Esophagus muscularis mucosa (tissue), 4 donors: ENCODE results near the gene SIRPA. TPM values are rescaled to one million over a fixed set of nuclear protein-coding genes. Genes with fewer than 3 reads are reported as not detected.

Experiments
- DNase-seq: peaks from one replicate; pipeline ENCODE4 v3.0.0-alpha.2; 2017; ENCODE audit errors: extremely low spot score
- H3K27ac ChIP-seq, 4 donors: fragments of 200-600 bp; sonication (generic); replicated peaks in 1 of 4; 1 replicate in 3 of 4; 2 replicates in 1 of 4; pipeline ENCODE4 v1.5.1; 2016 to 2019; ENCODE audit warnings: mild to moderate bottlenecking in 1 of 4
- H3K27me3 ChIP-seq, 4 donors: fragments of 200-600 bp; sonication (generic); one replicate each; pipeline versions ENCODE4 v1.5.1 to v1.6.0; 2016 to 2019
- H3K36me3 ChIP-seq, 4 donors: fragments of 200-600 bp; sonication (generic); one replicate each; pipeline ENCODE4 v1.5.1; 2016 to 2019
- H3K4me1 ChIP-seq, 4 donors: fragments of 200-600 bp; sonication (generic); one replicate each; pipeline ENCODE4 v1.5.1; 2016 to 2019
- H3K4me3 ChIP-seq, 4 donors: fragments of 200-600 bp; sonication (generic); 1 replicate in 2 of 4; 2 replicates in 2 of 4; pipeline ENCODE4 v1.5.1; 2016 to 2019; ENCODE audit warnings: mild to moderate bottlenecking in 4 of 4, moderate library complexity in 1 of 4
- H3K9me3 ChIP-seq, 4 donors: fragments of 200-600 bp; sonication (generic); 1 replicate in 3 of 4; 2 replicates in 1 of 4; pipeline ENCODE4 v1.5.1; 2016 to 2019
- CTCF ChIP-seq, 3 experiments: fragments of 200-600 bp in 2 of 3; fragments of 450-650 bp in 1 of 3; sonication (generic) in 2 of 3; IDR thresholded peaks; one replicate each; pipeline ENCODE4 v1.5.1; 2017 to 2019; ENCODE audit warnings: antibody characterized with exemption in 3 of 3, mild to moderate bottlenecking in 2 of 3, moderate library complexity in 1 of 3
- EP300 ChIP-seq: sonication (generic); formaldehyde crosslinking; IDR thresholded peaks from one replicate; pipeline ENCODE4 v1.6.1; 2017; ENCODE audit warnings: antibody characterized with exemption
- POLR2A ChIP-seq: fragments of 450-650 bp; IDR thresholded peaks from one replicate; pipeline ENCODE4 v1.6.1; 2017; ENCODE audit warnings: antibody characterized with exemption, moderate library complexity, mild to moderate bottlenecking, low read depth
- POLR2AphosphoS5 ChIP-seq, 2 donors: sonication (generic); formaldehyde crosslinking; IDR thresholded peaks; one replicate each; pipeline ENCODE4 v1.6.1; 2017; ENCODE audit warnings: antibody characterized with exemption in 2 of 2
- WGBS: methylation state at CpG from one replicate; pipeline ENCODE4 v1.1.5; 2018; 5-methylcytosine and 5-hydroxymethylcytosine counted together
- intact Hi-C: fragments of 100-400 bp; cut with DNase I; formaldehyde crosslinking; loops from one replicate; pipeline ENCODE4 v1.15.1; 2023
- total RNA-seq, 4 donors: library from RNA; depleted of rRNA; stranded (reverse); fragments of >200 nt; gene quantifications; one replicate each; pipeline versions ENCODE4 v1.1.0 to v1.2.1, GENCODE V29; 2016

The SIRPA gene
- total RNA-seq, 4 donors from 2014 or later: 19.5 to 39.8 (median 32.5) TPM

DNA sequence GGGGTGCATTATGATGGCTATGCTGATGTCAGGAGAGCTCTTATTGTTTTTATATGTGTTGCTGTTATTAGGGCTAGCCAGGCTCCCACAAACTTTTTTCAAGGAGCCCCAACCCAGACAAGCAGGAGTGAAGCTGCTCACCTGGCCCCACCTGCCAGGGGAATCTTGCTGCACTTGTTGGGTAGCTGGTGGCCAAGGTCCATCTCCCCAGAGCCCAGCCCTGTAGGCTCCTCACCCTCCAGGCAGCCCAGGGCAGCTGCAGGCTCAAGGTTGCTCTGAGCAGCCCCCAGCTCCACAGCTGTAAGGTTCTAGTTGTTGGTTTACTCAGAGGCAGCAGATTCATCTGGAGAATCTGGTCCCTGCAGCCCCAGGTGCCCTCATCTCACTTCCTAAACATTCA, 46.8 kb upstream of the SIRPA start:
- intact Hi-C loops: no loop called here
- Histone ChIP-seq H3K4me1 (peaks cover 0 to 32% (median 22%) of the 10 kb centered on the region in 4 donors), H3K27me3 (no peaks in the 10 kb centered on the region), H3K4me3 (no peak overlapping the region), H3K9me3 (no peaks in the 10 kb centered on the region), H3K36me3 (no peaks in the 10 kb centered on the region), H3K27ac (no peak overlapping the region)
- no peak for TF ChIP-seq EP300
- no peak for TF ChIP-seq CTCF (IDR thresholded peaks at IDR 0.05)
- no peak for TF ChIP-seq POLR2AphosphoS5 (IDR thresholded peaks at IDR 0.05)
- TF ChIP-seq POLR2A: no peak
- no peak for DNase-seq

GRCh38 chr20:1851396-1851795, 43.8 kb upstream of the SIRPA start:
- Histone ChIP-seq H3K27me3 (no peaks in the 10 kb centered on the region), H3K27ac (no peak overlapping the region), H3K9me3 (no peaks in the 10 kb centered on the region), H3K4me3 (no peak overlapping the region), H3K36me3 (no peaks in the 10 kb centered on the region), H3K4me1 (peaks cover 0 to 9% (median 0%) of the 10 kb centered on the region in 4 donors)
- intact Hi-C loops: no loop called here
- TF ChIP-seq EP300 (no peak), POLR2A (no peak)
- 78% methylated on average over 2 of the region's 2 CpGs for WGBS
- no peak for DNase-seq

- no peak for DNase-seq
- no peak overlapping the region for H3K27ac ChIP-seq
- H3K9me3 ChIP-seq: no peaks in the 10 kb centered on the region
- H3K4me1 ChIP-seq: peaks cover 0 to 9% (median 0%) of the 10 kb centered on the region in 4 donors
- 86% methylated on average over 7 of the region's 7 CpGs for WGBS
- TF ChIP-seq EP300: no peak
- TF ChIP-seq POLR2AphosphoS5 (IDR thresholded peaks at IDR 0.05): no peak
- no peak for TF ChIP-seq POLR2A
- TF ChIP-seq CTCF (IDR thresholded peaks at IDR 0.05): no peak
- H3K4me3 ChIP-seq: no peak overlapping the region
- intact Hi-C loops: no loop called here
- no peaks in the 10 kb centered on the region for H3K27me3 ChIP-seq
- no peaks in the 10 kb centered on the region for H3K36me3 ChIP-seq
Observed at GRCh38 chr20:1853473-1853872, 41.7 kb upstream of the SIRPA start.

- Histone ChIP-seq H3K4me1 (peaks cover 0 to 9% (median 0%) of the 10 kb centered on the region in 4 donors), H3K27ac (no peak overlapping the region), H3K4me3 (no peak overlapping the region), H3K9me3 (no peaks in the 10 kb centered on the region), H3K27me3 (no peaks in the 10 kb centered on the region), H3K36me3 (no peaks in the 10 kb centered on the region)
- WGBS: 70% methylated on average over 5 of the region's 5 CpGs
- DNase-seq: no peak
- intact Hi-C loops: no loop called here
- TF ChIP-seq EP300 (no peak), POLR2AphosphoS5 (IDR thresholded peaks at IDR 0.05) (no peak)
Observed at GRCh38 chr20:1854246-1854645, 41.0 kb upstream of the SIRPA start.

DNA sequence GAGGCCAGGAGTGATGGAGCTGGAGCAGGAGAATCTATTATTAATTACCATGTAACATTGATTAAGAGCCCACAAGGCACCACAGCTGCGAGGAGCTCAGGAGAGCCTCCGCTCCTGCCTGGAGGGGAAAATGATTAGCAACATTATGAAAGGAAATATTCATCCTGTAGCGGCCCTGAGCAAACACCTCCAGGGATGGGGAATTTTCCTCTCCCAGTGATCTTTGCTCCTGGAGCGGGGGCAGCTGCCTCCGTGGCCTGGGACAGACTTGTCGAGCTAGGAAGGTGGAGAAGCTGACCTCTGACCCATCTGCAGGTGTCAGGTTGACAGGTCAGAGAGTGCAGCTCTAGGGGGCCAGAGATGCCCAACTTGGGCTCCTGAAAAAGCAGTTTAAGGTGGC, 40.1 kb upstream of the SIRPA start:
- intact Hi-C loops: no loop called here
- H3K4me3 ChIP-seq: no peak overlapping the region
- H3K36me3 ChIP-seq: no peaks in the 10 kb centered on the region
- no peaks in the 10 kb centered on the region for H3K9me3 ChIP-seq
- H3K27ac ChIP-seq: no peak overlapping the region
- DNase-seq: no peak
- no peaks in the 10 kb centered on the region for H3K27me3 ChIP-seq
- H3K4me1 ChIP-seq: peaks cover 0 to 9% (median 0%) of the 10 kb centered on the region in 4 donors
- 81% methylated on average over 6 of the region's 6 CpGs for WGBS
- TF ChIP-seq CTCF (IDR thresholded peaks at IDR 0.05): no peak
- TF ChIP-seq POLR2A: no peak
- TF ChIP-seq POLR2AphosphoS5 (IDR thresholded peaks at IDR 0.05): no peak
- no peak for TF ChIP-seq EP300

DNA sequence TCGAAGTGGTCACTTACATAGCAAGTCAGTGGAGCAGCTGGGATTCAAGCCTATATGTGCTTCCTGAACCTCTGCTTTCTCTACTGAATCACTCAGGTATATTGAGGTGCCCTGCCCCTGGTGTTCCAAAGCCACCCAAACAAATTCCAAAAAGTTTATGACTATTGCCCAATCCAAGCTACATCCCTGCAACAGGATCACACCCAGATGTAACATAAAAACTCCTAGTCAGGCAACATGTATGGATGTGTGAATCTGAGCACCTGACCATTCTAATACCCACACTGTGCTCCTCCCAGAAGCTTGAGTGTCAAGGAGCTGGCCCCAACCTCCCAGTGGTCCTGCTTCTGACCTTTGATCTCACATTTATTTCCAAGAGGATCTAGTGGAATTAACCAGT, 39.5 kb upstream of the SIRPA start:
- TF ChIP-seq POLR2AphosphoS5 (IDR thresholded peaks at IDR 0.05) (no peak), CTCF (IDR thresholded peaks at IDR 0.05) (no peak), POLR2A (no peak), EP300 (no peak)
- Histone ChIP-seq H3K27me3 (no peaks in the 10 kb centered on the region), H3K36me3 (no peaks in the 10 kb centered on the region), H3K4me1 (peaks cover 0 to 6% (median 0%) of the 10 kb centered on the region in 4 donors), H3K27ac (no peak overlapping the region), H3K4me3 (no peak overlapping the region), H3K9me3 (no peaks in the 10 kb centered on the region)
- DNase-seq: no peak
- intact Hi-C loops: no loop called here
- WGBS: 68% methylated on average over 1 of the region's 1 CpG
